Measurements from ENCODE around the gene SPEM3.
"Not testable (repeated sequence)": the region's sequence is repeated elsewhere in the genome, so short reads cannot be mapped to it uniquely, and the experiment has no call there.

Gene SPEM3

GRCh38 chr17:7442142-7442541 lies 13.5 kb downstream of the SPEM3 start:
- no peak for DNase-seq (ENCODE audit: low spot score)

GRCh38 chr17:7443499-7444485 lies 15.1 kb downstream of the SPEM3 start:
- no peak for DNase-seq (ENCODE audit: low spot score)

DNA sequence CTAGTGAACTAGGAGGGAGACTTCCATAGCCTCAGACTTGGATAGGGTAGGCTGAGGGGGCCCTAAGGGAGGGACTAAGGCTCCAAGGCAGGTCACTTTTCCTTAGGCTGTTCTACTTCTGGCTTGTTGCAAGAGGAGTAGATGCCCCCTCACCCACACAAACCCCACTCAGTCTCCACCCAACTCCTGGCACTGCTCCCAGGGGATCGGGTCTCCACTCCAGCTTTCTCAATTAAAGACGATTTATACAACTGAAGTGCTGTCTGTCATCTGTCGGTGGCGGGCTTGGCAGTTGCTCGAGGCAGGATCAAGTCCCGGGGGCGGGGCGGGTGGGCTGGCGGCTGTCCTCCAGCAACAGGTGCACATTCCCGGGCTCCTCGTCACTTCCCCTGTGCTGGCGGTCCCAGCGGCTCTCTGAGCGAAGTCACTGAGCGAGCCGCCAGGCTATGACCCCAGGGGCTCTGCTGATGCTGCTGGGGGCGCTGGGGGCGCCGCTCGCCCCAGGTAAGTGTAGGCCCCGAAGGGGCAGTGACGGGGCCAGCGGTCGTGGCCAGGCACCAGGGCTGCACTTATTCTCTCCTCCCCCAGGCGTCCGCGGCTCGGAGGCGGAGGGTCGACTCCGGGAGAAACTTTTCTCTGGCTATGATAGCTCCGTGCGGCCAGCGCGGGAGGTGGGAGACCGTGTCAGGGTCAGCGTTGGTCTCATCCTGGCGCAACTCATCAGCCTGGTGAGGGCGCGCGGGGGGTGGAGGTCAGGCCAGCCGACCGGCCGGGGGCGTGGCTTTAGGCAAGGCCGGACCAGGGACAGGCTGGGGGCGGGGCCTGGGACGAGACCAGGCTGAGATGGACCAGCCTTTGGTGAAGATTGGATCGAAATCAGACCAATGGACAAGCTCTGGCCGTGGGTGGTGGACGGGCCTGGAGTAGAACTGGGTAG lies 16.3 kb downstream of the SPEM3 start, which contains the start of gene CHRNB1:
CHRNB1 (plus strand) TSS at position 380 of the 937 bp plus-strand sequence; CDS start at position 447, 67 bp downstream.
- no peak for DNase-seq (ENCODE audit: low spot score)

GRCh38 chr17:7445619-7445968 lies 16.9 kb downstream of the SPEM3 start:
- no peak for DNase-seq (ENCODE audit: low spot score)

DNA sequence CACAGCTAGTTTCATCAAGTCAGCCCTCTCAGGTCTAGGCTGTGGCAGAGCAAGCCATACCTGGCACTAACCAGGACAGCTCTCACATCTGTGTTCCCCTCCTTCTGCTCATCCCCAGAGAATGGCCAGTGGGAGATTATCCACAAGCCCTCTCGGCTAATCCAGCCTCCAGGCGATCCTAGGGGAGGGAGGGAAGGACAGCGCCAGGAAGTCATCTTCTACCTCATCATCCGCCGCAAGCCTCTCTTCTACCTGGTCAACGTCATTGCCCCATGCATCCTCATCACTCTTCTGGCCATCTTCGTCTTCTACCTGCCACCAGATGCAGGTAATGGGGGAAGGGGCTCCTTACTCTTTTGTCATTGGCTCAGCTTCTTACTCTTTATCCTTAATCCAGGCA lies 19.8 kb downstream of the SPEM3 start:
- DNase-seq (ENCODE audit: low spot score) = no peak

DNA sequence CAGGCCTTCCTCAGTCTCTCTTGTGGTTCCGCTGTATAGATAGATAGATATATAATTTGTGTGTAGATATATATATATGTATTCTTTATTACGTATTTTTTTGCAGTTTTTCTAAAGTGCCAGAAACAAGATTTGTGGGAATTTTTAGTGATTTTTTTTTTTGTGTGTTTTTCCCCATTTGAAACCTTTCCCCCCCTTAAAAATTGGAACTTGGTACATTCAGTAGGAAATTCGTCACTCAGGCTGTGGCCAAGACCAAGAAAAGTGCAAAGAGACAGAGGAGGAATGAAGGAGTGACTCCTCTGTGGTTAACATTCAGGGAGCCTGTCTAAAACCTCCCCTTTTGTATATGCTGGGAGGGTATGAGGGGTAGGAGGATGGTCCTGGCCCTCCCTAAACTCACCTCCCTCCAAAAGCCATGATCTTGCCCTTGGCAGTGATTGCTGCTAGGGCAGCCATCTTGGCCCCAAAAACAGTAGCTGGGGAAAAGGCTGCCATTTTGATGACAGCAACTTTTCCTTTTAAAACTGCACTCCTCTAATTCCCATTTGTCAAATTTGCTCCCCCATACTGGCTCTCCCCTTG lies 31.4 kb downstream of the SPEM3 start:
- no peak for DNase-seq (ENCODE audit: low spot score)

DNA sequence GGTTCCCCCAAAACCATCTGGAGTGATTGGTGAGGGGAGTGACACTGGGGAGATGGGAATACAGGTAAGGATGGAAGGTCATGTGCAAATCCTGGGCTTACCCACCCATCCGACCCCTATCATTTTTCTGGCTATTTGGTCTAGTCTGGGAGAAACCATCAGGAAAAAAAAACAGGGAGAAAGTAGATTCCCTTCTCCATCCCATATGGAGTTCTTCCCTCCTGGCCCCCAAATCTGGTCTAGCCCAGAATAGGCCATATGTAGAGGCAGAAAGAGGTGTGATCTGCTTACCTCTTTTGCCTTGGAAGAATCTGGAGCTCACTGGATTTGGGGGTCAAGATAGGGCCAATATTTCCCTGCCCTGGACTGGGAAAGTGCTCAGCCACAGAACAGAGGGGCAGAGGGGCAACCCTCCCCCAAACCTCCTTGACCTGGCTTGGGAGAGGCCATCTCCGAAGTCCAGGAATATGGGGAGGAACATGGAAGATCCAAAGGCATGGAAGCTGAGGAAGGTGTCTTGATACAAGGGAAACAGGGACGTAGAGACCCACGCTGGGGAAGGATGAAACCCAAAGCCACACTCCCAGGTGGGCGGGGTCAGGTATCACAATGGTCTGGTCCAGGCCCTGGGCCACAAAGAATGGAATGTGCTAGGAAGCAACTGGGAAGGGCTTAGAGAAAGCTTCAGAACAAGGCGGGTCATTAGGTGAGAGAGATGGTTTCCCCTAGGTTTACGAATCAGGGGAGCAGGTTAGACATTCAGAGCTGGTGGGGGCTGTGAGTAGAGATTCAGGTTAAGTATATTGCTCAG lies 32.4 kb downstream of the SPEM3 start:
- DNase-seq (ENCODE audit: low spot score) = no peak

- no peak for DNase-seq (ENCODE audit: low spot score)
Observed at GRCh38 chr17:7462474-7463371, 34.1 kb downstream of the SPEM3 start.

DNA sequence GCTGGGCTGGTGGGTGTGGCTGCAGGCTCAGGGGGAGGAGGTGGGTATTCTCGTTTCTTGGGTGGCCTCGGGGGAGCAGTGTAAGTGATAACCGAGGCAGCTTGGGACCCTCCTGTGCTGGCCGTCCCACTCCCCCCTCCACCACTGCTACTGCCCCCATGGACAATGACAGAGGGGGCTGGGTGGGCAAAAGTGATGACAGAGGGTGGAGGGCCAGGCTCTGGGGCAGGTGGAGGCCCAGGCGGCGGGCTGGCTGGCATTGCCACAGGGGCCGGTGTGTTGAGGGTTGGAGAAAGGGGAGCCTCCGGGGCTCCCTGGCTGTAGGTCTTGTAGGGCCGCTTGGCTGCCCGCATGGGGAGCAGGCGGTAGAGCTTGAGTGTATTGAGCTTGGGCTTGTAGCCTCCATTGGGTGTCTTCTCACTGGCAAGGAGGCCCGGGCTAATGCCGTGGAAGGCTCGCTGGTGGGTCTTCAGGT lies 34.8 kb downstream of the SPEM3 start:
- no peak for DNase-seq (ENCODE audit: low spot score)

DNA sequence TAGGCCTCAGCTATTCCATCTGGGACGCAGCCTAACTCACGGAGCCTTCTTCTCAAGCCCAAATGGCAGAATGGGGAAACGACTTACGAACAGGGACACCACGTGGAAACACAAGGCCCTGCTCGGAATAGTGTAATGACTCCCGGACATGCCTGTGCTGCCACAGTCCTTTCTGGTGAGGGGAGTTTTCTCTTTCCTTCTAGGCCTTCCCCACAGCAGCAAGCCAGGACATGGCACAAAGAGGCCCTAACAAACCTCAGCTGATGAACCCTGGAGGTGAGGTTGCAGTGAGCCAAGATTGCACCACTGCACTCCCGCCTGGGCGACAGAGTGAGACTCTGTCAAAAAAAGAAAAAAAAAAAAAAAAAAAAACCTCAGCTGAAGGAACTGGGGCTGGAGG lies 35.4 kb downstream of the SPEM3 start:
- no peak for DNase-seq (ENCODE audit: low spot score)

DNA sequence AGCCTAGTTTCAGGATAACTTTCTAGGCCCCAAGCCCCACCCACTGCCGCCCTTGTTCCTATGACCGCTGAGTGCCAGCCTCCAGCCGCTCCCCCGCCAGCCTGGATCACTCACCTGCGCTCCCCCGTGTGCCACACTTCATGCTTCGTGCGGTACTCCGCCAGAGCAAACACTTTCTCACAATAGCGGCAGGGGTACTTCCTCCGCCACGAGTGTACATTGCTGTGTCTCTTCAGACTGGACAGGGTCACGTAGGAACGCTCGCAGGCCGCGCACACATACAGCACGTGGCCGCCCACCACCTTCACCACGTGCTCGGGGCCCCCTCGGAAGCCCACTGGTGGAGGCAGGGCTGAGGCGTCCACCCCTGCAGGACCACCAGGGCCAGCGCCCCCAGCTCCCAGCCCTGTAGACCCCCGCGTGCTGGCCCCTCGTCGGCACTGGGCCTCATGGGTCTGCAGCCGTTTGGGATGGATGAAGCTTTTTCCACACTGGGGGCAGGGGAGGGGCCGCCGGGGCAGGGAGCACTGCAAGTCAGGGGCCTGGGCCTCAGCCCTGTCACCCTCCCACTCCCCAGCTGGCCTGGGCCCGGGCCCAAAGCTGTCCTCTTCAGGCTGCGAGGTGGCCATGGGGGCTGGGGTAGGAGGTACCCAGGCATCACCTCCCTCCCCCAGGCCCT lies 37.1 kb downstream of the SPEM3 start:
- DNase-seq (ENCODE audit: low spot score) = no peak

GRCh38 chr17:7466318-7466638 lies 37.6 kb downstream of the SPEM3 start:
- DNase-seq (ENCODE audit: low spot score) = no peak

- no peak for DNase-seq (ENCODE audit: low spot score)
Observed at GRCh38 chr17:7466639-7467341, 38.1 kb downstream of the SPEM3 start.

DNA sequence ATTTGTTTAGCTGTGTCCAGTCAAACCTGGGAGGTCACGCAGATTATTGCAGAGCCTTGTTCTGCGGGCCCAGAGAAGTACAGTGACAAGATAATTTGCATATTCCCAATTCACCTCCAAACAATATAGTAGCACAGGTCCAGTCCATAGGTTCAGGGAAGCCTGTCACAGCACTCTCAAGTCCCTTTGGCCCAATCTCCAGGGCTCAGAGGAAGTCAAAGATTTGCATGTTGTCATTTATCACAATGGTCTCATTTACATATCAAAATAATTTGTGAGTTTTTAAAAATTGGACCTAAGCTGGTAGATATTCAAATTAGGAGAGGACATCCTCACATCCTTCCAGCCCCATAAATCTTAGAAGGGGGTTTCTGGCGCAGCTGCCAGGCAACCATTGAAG lies 38.8 kb downstream of the SPEM3 start:
- DNase-seq (ENCODE audit: low spot score) = no peak

GRCh38 chr17:7468290-7468689 lies 39.6 kb downstream of the SPEM3 start:
- DNase-seq (ENCODE audit: low spot score) = no peak

DNA sequence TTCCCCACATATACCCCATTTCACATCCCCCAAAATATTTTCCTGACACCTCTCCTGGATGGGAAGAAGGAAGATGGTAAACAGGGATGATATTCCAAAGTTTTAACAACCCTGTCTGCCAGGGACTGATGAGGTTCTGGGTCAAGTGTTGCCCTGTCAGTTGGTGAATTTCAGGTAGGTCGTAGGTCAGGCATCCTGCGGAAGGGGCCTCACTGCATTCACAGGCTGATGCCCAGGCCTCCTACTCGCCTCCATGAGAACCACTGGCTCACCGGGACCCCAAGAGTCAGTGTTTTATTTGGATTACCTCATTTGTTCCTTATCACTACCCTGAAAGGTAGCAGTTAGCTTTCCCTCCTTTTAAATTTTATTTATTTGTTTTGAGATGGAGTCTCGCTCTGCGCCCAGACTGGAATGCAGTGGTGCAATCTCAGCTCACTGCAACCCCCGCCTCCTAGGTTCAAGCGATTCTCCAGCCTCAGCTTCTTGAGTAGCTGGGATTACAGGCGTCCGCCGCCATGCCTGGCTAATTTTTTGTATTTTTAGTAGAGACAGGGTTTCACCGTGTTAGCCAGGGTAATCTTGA lies 40.2 kb downstream of the SPEM3 start:
- DNase-seq (ENCODE audit: low spot score) = no peak

DNA sequence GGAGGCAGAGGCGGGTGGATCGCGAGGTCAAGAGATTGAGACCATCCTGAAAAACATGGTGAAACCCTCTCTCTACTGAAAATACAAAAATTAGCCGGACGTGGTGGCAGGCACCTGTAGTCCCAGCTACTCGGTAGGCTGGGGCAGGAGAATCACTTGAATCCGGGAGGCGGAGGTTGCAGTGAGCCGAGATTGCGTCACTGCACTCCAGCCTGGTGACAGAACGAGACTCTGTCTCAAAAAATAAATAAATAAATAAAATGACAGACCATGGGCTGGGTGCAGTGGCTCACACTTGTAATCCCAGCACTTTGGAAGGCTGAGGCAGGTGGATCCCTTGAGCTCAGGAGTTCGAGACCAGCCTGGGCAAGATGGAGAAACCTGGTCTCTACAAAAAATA lies 41.2 kb downstream of the SPEM3 start:
- not testable (repeated sequence) for DNase-seq (ENCODE audit: low spot score)

DNA sequence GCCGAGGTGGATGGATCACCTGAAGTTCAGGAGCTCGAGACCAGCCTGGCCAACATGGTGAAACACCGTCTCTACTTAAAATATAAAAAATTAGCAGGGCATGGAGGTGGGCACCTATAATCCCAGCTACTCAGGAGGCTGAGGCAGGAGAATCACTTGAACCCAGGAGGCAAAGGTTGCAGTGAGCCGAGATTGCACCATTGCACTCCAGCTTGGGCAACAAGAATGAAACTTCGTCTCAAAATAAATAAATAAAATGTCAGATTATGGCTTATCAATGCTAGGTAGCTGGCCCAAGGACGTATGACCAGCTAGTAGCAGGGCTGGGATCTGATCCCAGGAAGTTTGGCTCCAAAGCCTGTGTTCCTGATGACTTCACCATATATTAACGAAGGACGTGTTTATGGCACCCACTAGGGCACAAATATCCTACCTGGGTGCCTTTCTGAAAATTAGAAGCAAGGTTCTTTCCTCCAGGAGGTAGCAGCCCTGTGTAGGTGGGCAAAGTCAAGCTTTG lies 41.9 kb downstream of the SPEM3 start:
- DNase-seq (ENCODE audit: low spot score) = not testable (repeated sequence)

GRCh38 chr17:7471729-7472128 lies 43.1 kb downstream of the SPEM3 start:
- no peak for DNase-seq (ENCODE audit: low spot score)
